Astrocyte (in vitro differentiated cells and primary cell): ENCODE data around the gene DPP8. TPM values are rescaled to one million over a fixed set of nuclear protein-coding genes. Genes with fewer than 3 reads are reported as not detected.
"Not testable (repeated sequence)": the region's sequence is repeated elsewhere in the genome, so short reads cannot be mapped to it uniquely, and the experiment has no call there.

Experiments
- DNase-seq: peaks from one replicate; pipeline ENCODE4 v3.0.0-alpha.2; 2010; ENCODE audit warnings: low read depth
- FAIRE-seq: peaks from 2 replicates; lab custom pipeline; 2011; peaks lifted over from hg19 to GRCh38; lab: Jason Lieb, UNC
- H2AFZ ChIP-seq: 2 replicates; pipeline ENCODE4 v1.6.0; 2012; ENCODE audit warnings: low read depth, low read length, inconsistent platforms
- H3K27ac ChIP-seq: 2 replicates; pipeline ENCODE4 v1.5.1; 2011; ENCODE audit warnings: low read depth, low read length, inconsistent platforms
- H3K27me3 ChIP-seq: 2 replicates; pipeline ENCODE4 v1.6.0; 2011; ENCODE audit warnings: low read length, inconsistent platforms; ENCODE audit not compliant: insufficient read depth
- H3K36me3 ChIP-seq: 2 replicates; pipeline ENCODE4 v1.5.1; 2011; ENCODE audit warnings: low read length, inconsistent platforms; ENCODE audit not compliant: insufficient read depth
- H3K4me1 ChIP-seq: 2 replicates; pipeline ENCODE4 v1.5.1; 2011; ENCODE audit warnings: low read length, inconsistent platforms; ENCODE audit not compliant: insufficient read depth
- H3K4me2 ChIP-seq: 2 replicates; pipeline ENCODE4 v1.6.0; 2012; ENCODE audit warnings: low read length, inconsistent platforms
- H3K4me3 ChIP-seq: 2 replicates; pipeline ENCODE4 v1.5.1; 2011; ENCODE audit warnings: low read depth, mild to moderate bottlenecking, low read length, inconsistent platforms; ENCODE audit not compliant: insufficient read depth
- H3K79me2 ChIP-seq: 2 replicates; pipeline ENCODE4 v1.6.0; 2012; ENCODE audit warnings: mild to moderate bottlenecking, low read length, inconsistent platforms; ENCODE audit not compliant: insufficient read depth
- H3K9ac ChIP-seq: 2 replicates; pipeline ENCODE4 v1.6.0; 2012; ENCODE audit warnings: mild to moderate bottlenecking, low read length, inconsistent platforms
- H3K9me3 ChIP-seq: 2 replicates; pipeline ENCODE4 v1.5.1; 2012; ENCODE audit warnings: low read depth, mild to moderate bottlenecking, low read length, inconsistent platforms; ENCODE audit not compliant: insufficient read depth
- H4K20me1 ChIP-seq: 2 replicates; pipeline ENCODE4 v1.6.0; 2012; ENCODE audit warnings: low read length, inconsistent platforms; ENCODE audit not compliant: insufficient read depth
- H3K27ac Mint-ChIP-seq: one replicate; pipeline ENCODE4 v1.8.0; 2021; ENCODE audit warnings: mild to moderate bottlenecking, mixed read lengths; ENCODE audit not compliant: unreplicated experiment
- H3K27me3 Mint-ChIP-seq: one replicate; pipeline ENCODE4 v1.8.0; 2021; ENCODE audit warnings: low read depth, mixed read lengths; ENCODE audit not compliant: unreplicated experiment
- H3K36me3 Mint-ChIP-seq: one replicate; pipeline ENCODE4 v1.8.0; 2021; ENCODE audit warnings: low read depth, mixed read lengths; ENCODE audit not compliant: unreplicated experiment
- H3K4me1 Mint-ChIP-seq: one replicate; pipeline ENCODE4 v1.8.0; 2021; ENCODE audit warnings: low read depth, mixed read lengths; ENCODE audit not compliant: unreplicated experiment
- H3K4me3 Mint-ChIP-seq: one replicate; pipeline ENCODE4 v1.8.0; 2021; ENCODE audit warnings: mild to moderate bottlenecking, moderate library complexity, mixed read lengths; ENCODE audit not compliant: unreplicated experiment
- H3K9me3 Mint-ChIP-seq: one replicate; pipeline ENCODE4 v1.8.0; 2021; ENCODE audit warnings: mild to moderate bottlenecking, mixed read lengths; ENCODE audit not compliant: unreplicated experiment
- CTCF ChIP-seq: IDR thresholded peaks from 2 replicates; pipeline ENCODE4 v1.5.1; 2011; ENCODE audit warnings: low read depth, mild to moderate bottlenecking, inconsistent platforms, low read length, moderate library complexity; ENCODE audit not compliant: insufficient read depth
- EZH2 ChIP-seq: IDR thresholded peaks from 2 replicates; pipeline ENCODE4 v1.6.1; 2012; ENCODE audit warnings: mild to moderate bottlenecking, low read length, inconsistent platforms; ENCODE audit not compliant: insufficient read depth
- total RNA-seq: library from RNA; stranded (reverse); gene quantifications from 2 replicates; pipeline ENCODE4 v1.2.1, GENCODE V29; 2021

The DPP8 gene
- total RNA-seq, 1 donor from 2014 or later = 29.5 TPM

DNA sequence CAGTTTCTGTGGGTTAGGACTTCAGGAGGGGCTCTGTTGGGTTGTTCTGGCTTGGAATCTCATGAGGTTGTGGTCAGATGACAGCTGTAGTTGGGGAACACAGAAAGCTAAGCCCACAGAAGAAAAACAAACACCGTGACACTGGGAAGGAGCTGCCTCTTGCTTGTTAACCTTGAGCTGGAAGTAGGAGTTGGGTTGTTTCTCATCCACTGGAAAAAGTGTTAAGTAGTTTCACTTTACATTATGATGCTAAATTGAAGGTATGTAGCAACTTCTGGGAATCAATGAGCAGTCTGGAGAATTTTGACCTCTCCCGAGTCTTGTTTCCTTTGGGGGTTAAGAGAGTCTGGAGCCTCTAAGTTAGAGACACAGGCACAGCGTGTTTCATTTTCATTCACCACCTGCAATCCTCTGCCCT lies 33.2 kb upstream of the DPP8 start:
- H3K27ac ChIP-seq = no peak overlapping the region
- Mint-ChIP-seq H3K27ac (peak overlapping the region; percentile 75), H3K9me3 (no peaks in the 10 kb centered on the region), H3K36me3 (peaks cover 15% of the 10 kb centered on the region), H3K4me3 (peak overlapping the region; percentile 5), H3K27me3 (no peaks in the 10 kb centered on the region), H3K4me1 (peaks cover 15% of the 10 kb centered on the region)
- H3K4me1 ChIP-seq = peaks cover 7% of the 10 kb centered on the region
- no peak overlapping the region for H2AFZ ChIP-seq
- no peak overlapping the region for H3K9ac ChIP-seq
- peaks cover 56% of the 10 kb centered on the region for H3K79me2 ChIP-seq
- DNase-seq (peak; percentile 80), FAIRE-seq (no peak)
- H3K36me3 ChIP-seq = no peaks in the 10 kb centered on the region
- peak overlapping the region; percentile 47 for H3K4me2 ChIP-seq
- no peak overlapping the region for H3K4me3 ChIP-seq
- H3K27me3 ChIP-seq = no peaks in the 10 kb centered on the region
- TF ChIP-seq EZH2 (no peak), CTCF (no peak)
- peaks cover 67% of the 10 kb centered on the region for H4K20me1 ChIP-seq
- H3K9me3 ChIP-seq = no peaks in the 10 kb centered on the region

GRCh38 chr15:65549288-65549687 lies 31.8 kb upstream of the DPP8 start:
- not testable (repeated sequence) for FAIRE-seq, H3K9ac ChIP-seq, H3K36me3 ChIP-seq, H3K27ac Mint-ChIP-seq, H3K4me3 ChIP-seq, H3K4me1 ChIP-seq, DNase-seq, H3K36me3 Mint-ChIP-seq, H3K9me3 ChIP-seq, H2AFZ ChIP-seq, H3K27me3 Mint-ChIP-seq, H3K27me3 ChIP-seq, H3K27ac ChIP-seq, H3K4me3 Mint-ChIP-seq, H3K4me2 ChIP-seq, H3K9me3 Mint-ChIP-seq
- Histone ChIP-seq H3K79me2 (peaks cover 65% of the 10 kb centered on the region), H4K20me1 (peaks cover 59% of the 10 kb centered on the region)
- H3K4me1 Mint-ChIP-seq = peaks cover 15% of the 10 kb centered on the region

- Mint-ChIP-seq H3K4me1 (peaks cover 15% of the 10 kb centered on the region), H3K4me3 (no peak overlapping the region), H3K27ac (no peak overlapping the region), H3K27me3 (no peaks in the 10 kb centered on the region), H3K36me3 (peaks cover 2% of the 10 kb centered on the region), H3K9me3 (no peaks in the 10 kb centered on the region)
- Histone ChIP-seq H3K4me2 (no peak overlapping the region), H4K20me1 (peaks cover 66% of the 10 kb centered on the region), H3K36me3 (no peaks in the 10 kb centered on the region), H3K79me2 (peaks cover 74% of the 10 kb centered on the region), H3K27ac (no peak overlapping the region), H3K4me1 (peaks cover 7% of the 10 kb centered on the region), H3K9me3 (no peaks in the 10 kb centered on the region), H3K4me3 (no peak overlapping the region), H2AFZ (no peak overlapping the region), H3K9ac (no peak overlapping the region), H3K27me3 (no peaks in the 10 kb centered on the region)
- no peak for TF ChIP-seq EZH2
- no peak for TF ChIP-seq CTCF
- FAIRE-seq = no peak
- no peak for DNase-seq
Measured at GRCh38 chr15:65547841-65548240, 30.4 kb upstream of the DPP8 start.
